ENCODE results near the gene CCDC127. TPM values are rescaled to one million over a fixed set of nuclear protein-coding genes. Genes with fewer than 3 reads are reported as not detected.

Gene CCDC127
- total and polyA plus RNA-seq, 2 donors, result 5.7 to 6.5 TPM

DNA sequence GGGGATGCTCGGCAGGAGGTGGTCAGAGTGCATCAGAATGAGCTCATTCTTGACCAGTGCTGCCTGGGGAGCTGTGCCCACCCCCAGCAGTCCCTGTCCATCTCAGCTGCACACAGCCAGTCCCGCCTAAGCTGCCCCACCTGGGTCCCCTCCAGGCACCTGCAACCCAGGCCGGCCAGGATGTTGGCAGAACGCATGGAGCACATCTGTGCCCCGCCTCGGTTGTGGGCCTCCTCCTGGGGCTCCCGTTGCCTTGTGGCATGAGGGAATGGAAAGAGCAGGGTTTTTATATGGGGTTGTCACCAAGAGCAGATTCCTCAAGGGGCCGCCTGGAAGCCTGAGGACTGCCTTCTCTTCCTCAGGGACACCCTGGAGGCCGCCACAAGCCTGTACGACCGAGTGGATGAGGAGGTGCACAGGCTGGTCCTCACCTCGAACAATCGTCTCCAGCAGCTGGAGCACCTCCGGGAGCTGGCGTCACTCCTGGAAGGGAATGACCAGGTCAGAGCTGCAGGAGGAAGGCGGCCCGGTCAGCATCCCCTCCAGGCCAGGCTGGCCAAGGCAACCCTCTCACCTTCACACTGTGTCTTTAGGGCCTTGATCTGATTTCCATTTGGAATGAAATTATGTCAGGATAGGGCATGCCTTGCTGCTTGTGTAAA lies 61.4 kb downstream of the CCDC127 start:
- Histone ChIP-seq H3K4me3 (ENCODE audit: low read depth, low read length) (no peak overlapping the region), H3K36me3 (ENCODE audit: insufficient read depth) (no peaks in the 10 kb centered on the region), H3K27ac (ENCODE audit: low read depth) (no peak overlapping the region), H3K4me1 (ENCODE audit: insufficient read depth) (no peaks in the 10 kb centered on the region)
- WGBS, result 89% methylated on average over 17 of the region's 17 CpGs
- DNase-seq (ENCODE audit: extremely low spot score), result no peak

DNA sequence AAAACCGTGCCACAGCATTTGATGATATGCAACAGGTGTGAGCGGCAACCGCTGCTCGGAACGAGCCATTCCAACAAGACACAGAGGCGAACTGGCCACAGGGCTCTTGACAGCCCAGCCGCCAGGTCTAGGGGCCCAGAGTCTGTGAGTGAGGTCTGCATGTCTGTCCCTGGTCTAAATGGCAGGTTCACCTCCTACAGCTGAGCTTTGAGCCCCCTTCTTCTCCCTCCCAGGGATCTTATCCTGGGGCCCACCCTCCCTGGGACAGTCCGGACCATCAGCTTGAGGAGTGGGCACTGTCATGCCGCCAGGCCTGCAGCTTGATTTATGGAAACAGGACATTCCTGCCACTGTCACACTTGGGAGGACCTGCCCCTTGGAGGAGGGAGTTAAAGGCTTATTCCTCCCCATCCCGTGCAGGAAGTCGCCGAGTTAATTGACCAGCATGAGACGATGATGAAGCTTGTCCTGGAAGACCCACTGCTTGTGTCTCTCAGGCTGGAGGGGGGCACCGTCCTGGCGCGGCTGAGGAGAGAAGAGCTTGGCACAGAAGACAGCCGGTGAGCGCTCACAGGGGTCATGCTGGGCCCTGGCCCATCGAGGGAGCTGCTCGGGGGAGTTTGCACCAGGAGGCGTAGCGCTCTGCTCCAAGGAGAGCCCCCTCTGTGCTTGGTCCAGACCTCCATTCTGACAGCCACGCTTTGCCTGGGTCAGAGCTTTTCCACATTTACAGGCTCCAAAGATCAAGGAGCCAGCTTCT lies 62.1 kb downstream of the CCDC127 start:
- 80% methylated on average over 23 of the region's 23 CpGs for WGBS
- no peak for DNase-seq (ENCODE audit: extremely low spot score)

GRCh38 chr5:154826-155225 lies 63.1 kb downstream of the CCDC127 start:
- Histone ChIP-seq H3K27ac (ENCODE audit: low read depth) (no peak overlapping the region), H3K36me3 (ENCODE audit: insufficient read depth) (no peaks in the 10 kb centered on the region), H3K4me3 (ENCODE audit: low read depth, low read length) (no peak overlapping the region), H3K4me1 (ENCODE audit: insufficient read depth) (no peaks in the 10 kb centered on the region)
- 87% methylated on average over 18 of the region's 18 CpGs for WGBS
- DNase-seq (ENCODE audit: extremely low spot score), result no peak

More for the DNA sequence above, 62.1 kb downstream of the CCDC127 start:
- no peak overlapping the region for H3K4me3 ChIP-seq (ENCODE audit: low read depth, low read length)
- H3K36me3 ChIP-seq (ENCODE audit: insufficient read depth), result no peaks in the 10 kb centered on the region
- H3K27ac ChIP-seq (ENCODE audit: low read depth), result no peak overlapping the region
- H3K4me1 ChIP-seq (ENCODE audit: insufficient read depth), result no peaks in the 10 kb centered on the region

DNA sequence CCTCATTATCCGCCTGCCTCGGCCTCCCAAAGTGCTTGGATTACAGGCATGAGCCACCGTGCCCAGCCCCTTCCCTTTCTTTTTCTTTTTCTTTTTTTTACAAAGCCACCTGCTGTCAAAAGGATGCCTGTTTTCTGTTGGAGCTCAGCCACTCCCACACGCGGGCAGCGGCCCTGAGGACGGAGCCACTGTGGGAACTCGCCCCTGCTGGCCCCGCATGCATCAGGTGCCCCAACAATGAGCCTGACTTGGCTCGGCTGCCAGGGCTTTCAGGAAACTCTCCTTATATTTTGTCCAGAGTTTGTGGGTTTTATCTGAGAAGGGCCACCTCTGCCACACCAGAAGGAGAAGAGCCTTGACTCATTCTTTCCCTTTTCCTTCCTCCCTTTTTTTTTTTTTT lies 63.7 kb downstream of the CCDC127 start:
- Histone ChIP-seq H3K4me3 (ENCODE audit: low read depth, low read length) (no peak overlapping the region), H3K4me1 (ENCODE audit: insufficient read depth) (no peaks in the 10 kb centered on the region), H3K27ac (ENCODE audit: low read depth) (no peak overlapping the region), H3K36me3 (ENCODE audit: insufficient read depth) (no peaks in the 10 kb centered on the region)
- WGBS, result 78% methylated on average over 10 of the region's 10 CpGs
- no peak for DNase-seq (ENCODE audit: extremely low spot score)

DNA sequence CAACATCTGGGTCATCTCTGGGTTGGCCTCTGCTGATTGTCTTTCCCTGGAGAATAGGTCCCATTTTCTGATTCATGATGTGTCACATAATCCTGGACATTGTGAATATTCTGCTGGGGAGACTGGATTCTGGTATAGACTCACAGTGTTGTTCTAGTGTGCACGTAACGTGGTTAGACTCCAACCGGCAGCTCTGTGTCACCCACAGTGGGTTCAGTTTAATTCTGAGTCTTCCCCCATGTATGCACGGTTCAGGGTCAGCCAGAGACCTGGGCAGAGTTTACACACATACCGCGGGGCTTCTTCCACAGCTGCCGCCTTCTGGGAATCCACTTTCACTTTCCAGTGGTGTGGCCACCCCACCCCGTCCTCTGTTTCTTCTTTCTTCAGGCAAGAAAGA lies 64.7 kb downstream of the CCDC127 start:
- 68% methylated on average over 8 of the region's 8 CpGs for WGBS
- no peak for DNase-seq (ENCODE audit: extremely low spot score)
- no peaks in the 10 kb centered on the region for H3K36me3 ChIP-seq (ENCODE audit: insufficient read depth)
- H3K27ac ChIP-seq (ENCODE audit: low read depth), result no peak overlapping the region
- H3K4me3 ChIP-seq (ENCODE audit: low read depth, low read length), result no peak overlapping the region
- H3K4me1 ChIP-seq (ENCODE audit: insufficient read depth), result no peaks in the 10 kb centered on the region

- H3K27ac ChIP-seq (ENCODE audit: low read depth), result no peak overlapping the region
- 66% methylated on average over 6 of the region's 6 CpGs for WGBS
Measured at GRCh38 chr5:152077-152476, 65.9 kb downstream of the CCDC127 start.

DNA sequence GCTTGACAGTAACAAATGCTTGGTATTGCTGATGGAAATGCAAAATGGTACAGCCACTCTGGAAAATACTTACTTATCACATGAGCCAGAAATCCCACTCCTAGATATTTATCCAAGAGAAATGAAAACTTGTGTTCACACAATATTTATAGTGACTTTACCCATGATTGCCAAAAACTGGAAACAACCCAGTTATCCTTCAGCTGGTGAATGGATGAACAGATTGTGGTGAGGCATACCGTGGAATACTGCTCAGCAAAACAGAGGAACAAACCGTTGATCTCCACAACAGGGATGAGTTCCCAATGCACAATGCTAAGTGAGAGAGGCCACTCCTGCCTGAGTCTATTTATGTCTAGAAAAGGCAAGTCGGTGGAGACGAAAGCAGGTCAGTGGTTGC lies 67.2 kb downstream of the CCDC127 start:
- H3K4me3 ChIP-seq (ENCODE audit: low read depth, low read length), result no peak overlapping the region
- DNase-seq (ENCODE audit: extremely low spot score), result no peak
- H3K27ac ChIP-seq (ENCODE audit: low read depth), result no peak overlapping the region
- 89% methylated on average over 4 of the region's 4 CpGs for WGBS
- no peaks in the 10 kb centered on the region for H3K36me3 ChIP-seq (ENCODE audit: insufficient read depth)
- H3K4me1 ChIP-seq (ENCODE audit: insufficient read depth), result no peaks in the 10 kb centered on the region

More at GRCh38 chr5:152077-152476, 65.9 kb downstream of the CCDC127 start:
- Histone ChIP-seq H3K4me1 (ENCODE audit: insufficient read depth) (no peaks in the 10 kb centered on the region), H3K4me3 (ENCODE audit: low read depth, low read length) (no peak overlapping the region), H3K36me3 (ENCODE audit: insufficient read depth) (no peaks in the 10 kb centered on the region)
- no peak for DNase-seq (ENCODE audit: extremely low spot score)

DNA sequence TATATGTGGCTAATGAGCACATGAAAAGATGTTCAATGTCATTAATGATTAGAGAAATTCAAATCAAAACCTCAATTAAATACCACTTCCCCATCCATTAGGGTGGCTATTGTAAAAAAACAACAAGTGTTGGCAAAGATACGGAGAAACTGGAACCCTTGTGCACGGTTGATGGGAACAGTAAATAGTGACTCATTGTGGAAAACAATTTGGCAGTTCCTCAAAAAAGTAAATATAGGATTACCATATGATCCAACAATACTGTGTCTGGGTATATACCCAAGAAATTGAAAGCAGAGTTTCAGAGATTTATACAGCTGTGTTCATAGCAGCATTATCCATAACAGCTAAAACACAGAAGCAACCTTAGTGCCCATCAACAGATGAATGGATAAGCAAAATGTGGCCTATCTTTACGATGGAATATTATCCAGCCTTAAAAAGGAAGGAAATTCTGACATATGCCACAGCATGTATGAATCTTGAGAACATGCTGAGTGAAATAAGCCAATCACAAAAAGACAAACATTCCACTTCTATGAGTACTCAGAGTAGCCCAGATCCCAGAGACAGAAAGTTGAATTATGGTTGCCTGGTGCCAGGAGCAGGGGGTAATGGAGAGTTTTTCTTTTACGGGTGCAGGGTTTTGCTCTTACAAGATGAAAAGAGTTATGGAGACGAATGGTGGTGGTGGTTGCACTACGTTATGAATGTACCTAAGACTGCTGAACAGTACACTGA lies 68.0 kb downstream of the CCDC127 start:
- no peak overlapping the region for H3K4me3 ChIP-seq (ENCODE audit: low read depth, low read length)
- 79% methylated on average over 6 of the region's 6 CpGs for WGBS
- no peak for DNase-seq (ENCODE audit: extremely low spot score)
- no peak overlapping the region for H3K27ac ChIP-seq (ENCODE audit: low read depth)
- no peaks in the 10 kb centered on the region for H3K36me3 ChIP-seq (ENCODE audit: insufficient read depth)
- no peaks in the 10 kb centered on the region for H3K4me1 ChIP-seq (ENCODE audit: insufficient read depth)

DNA sequence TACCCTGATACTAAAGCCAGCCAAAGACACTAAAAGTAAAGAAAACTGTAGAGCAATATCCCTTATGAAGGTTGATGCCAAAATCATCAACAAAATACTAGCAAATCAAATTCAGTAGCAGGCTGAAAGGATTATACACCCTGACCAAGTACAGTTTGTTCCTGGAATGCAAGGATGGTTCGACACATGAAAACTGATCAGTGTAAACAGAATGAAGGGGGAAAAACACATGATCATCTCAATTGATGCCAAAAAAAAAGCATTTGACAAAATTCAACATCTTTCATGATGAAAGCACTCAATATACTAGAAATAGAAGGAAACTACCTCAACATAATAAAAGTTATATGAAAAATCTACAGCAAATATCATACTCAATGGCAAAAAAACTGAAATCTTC lies 70.2 kb downstream of the CCDC127 start:
- DNase-seq (ENCODE audit: extremely low spot score), result no peak
- no peaks in the 10 kb centered on the region for H3K4me1 ChIP-seq (ENCODE audit: insufficient read depth)
- no peaks in the 10 kb centered on the region for H3K36me3 ChIP-seq (ENCODE audit: insufficient read depth)
- WGBS, result 97% methylated on average over 1 of the region's 1 CpG
- no peak overlapping the region for H3K27ac ChIP-seq (ENCODE audit: low read depth)
- H3K4me3 ChIP-seq (ENCODE audit: low read depth, low read length), result no peak overlapping the region

Other genes starting within 250 kb of the CCDC127 start
- gene PLEKHG4B, start 126.0 kb downstream of the CCDC127 start, total RNA-seq, result 3.7 TPM
- 0.01 TPM for gene PLEKHG4B, start 126.0 kb downstream of the CCDC127 start, polyA plus RNA-seq
- gene LRRC14B, start 26.7 kb downstream of the CCDC127 start, total RNA-seq, result 0.58 TPM
- gene LRRC14B, start 26.7 kb downstream of the CCDC127 start, polyA plus RNA-seq, result not detected
- gene SDHA, start 167 bp upstream of the CCDC127 start, total RNA-seq, result 58.3 TPM
- 106 TPM for gene SDHA, start 167 bp upstream of the CCDC127 start, polyA plus RNA-seq
- 64.5 TPM for gene PDCD6, start 53.5 kb upstream of the CCDC127 start, total RNA-seq
- 140 TPM for gene PDCD6, start 53.5 kb upstream of the CCDC127 start, polyA plus RNA-seq
- 6.7 TPM for gene AHRR, start 103.6 kb upstream of the CCDC127 start, total RNA-seq
- 6.5 TPM for gene AHRR, start 103.6 kb upstream of the CCDC127 start, polyA plus RNA-seq
- 31.7 TPM for gene EXOC3, start 225.0 kb upstream of the CCDC127 start, total RNA-seq
- gene EXOC3, start 225.0 kb upstream of the CCDC127 start, polyA plus RNA-seq, result 61.4 TPM

Measured in urinary bladder (tissue), 4 donors.